GM21717 (cell line): ENCODE results near the gene SNW1.
"Not testable (repeated sequence)": the region's sequence is repeated elsewhere in the genome, so short reads cannot be mapped to it uniquely, and the experiment has no call there.

Experiments
- ATAC-seq: cut with Tn5 transposase; IDR thresholded peaks from one replicate; pipeline ENCODE4 v1.9.1; 2021; ENCODE audit warnings: mild to moderate bottlenecking, moderate library complexity; ENCODE audit not compliant: unreplicated experiment

Gene SNW1

GRCh38 chr14:77760381-77761204 is at the start of gene SNW1:
Gene SNW1 (minus strand): TSS chr14:77761156. CDS start chr14:77761127, 29 bp downstream.
- ATAC-seq, result peak; percentile 90

- ATAC-seq, result no peak
Observed at GRCh38 chr14:77809011-77809410, 48.1 kb upstream of the SNW1 start.

- ATAC-seq, result no peak
Observed at GRCh38 chr14:77808250-77808649, 47.3 kb upstream of the SNW1 start.

- ATAC-seq, result no peak
Observed at GRCh38 chr14:77805706-77806105, 44.8 kb upstream of the SNW1 start.

GRCh38 chr14:77804592-77804991 is 43.6 kb upstream of the SNW1 start:
- ATAC-seq, result no peak

- no peak for ATAC-seq
Observed at GRCh38 chr14:77800814-77801213, 39.9 kb upstream of the SNW1 start.

GRCh38 chr14:77799863-77800730 is 39.1 kb upstream of the SNW1 start, which contains the start of gene ADCK1:
Gene ADCK1 (plus strand): TSS chr14:77800109. CDS start chr14:77818979, 18,870 bp downstream.
- ATAC-seq, result peak; percentile 90

GRCh38 chr14:77799456-77799855 is 38.5 kb upstream of the SNW1 start:
- not testable (repeated sequence) for ATAC-seq

- no peak for ATAC-seq
Observed at GRCh38 chr14:77794357-77794756, 33.4 kb upstream of the SNW1 start.

GRCh38 chr14:77793255-77793654 is 32.3 kb upstream of the SNW1 start:
- ATAC-seq, result not testable (repeated sequence)

- no peak for ATAC-seq
Observed at GRCh38 chr14:77791225-77791600, 30.3 kb upstream of the SNW1 start.

GRCh38 chr14:77790566-77791224 is 29.7 kb upstream of the SNW1 start:
- ATAC-seq, result no peak

- ATAC-seq, result no peak
Observed at GRCh38 chr14:77786148-77786547, 25.2 kb upstream of the SNW1 start.

- peak; percentile 64 for ATAC-seq
Observed at GRCh38 chr14:77782202-77782601, 21.2 kb upstream of the SNW1 start.

- ATAC-seq, result not testable (repeated sequence)
Observed at GRCh38 chr14:77773966-77774365, 13.0 kb upstream of the SNW1 start.

GRCh38 chr14:77768442-77769069 is 7.6 kb upstream of the SNW1 start:
- not testable (repeated sequence) for ATAC-seq

GRCh38 chr14:77763978-77764377 is 3.0 kb upstream of the SNW1 start:
- no peak for ATAC-seq

GRCh38 chr14:77763316-77763715 is 2.4 kb upstream of the SNW1 start:
- no peak for ATAC-seq

GRCh38 chr14:77761205-77761931 is 412 bp upstream of the SNW1 start:
- peak; percentile 12 for ATAC-seq
